Measurements from ENCODE around the gene TAGLN2.

Gene TAGLN2

DNA sequence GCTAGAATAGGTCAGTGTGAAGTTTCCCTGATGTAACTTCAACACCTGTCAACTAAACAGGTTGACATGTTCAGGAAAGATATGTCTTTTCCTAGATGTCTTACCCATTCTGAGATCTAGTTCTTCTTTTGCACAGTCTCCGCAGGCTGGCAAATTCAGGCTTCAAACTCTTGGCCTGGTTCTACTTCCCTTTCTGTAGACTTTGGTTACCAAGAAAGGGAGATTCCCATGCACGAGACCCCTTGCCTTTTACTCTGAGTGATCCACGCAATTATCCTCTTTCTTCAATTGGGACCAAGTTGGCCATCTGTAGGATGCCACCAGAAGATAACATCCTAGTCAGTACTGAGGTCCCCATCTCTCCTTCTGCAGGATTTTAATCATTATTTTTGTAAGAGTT lies 27.3 kb downstream of the TAGLN2 start:
- DNase-seq: no peak

DNA sequence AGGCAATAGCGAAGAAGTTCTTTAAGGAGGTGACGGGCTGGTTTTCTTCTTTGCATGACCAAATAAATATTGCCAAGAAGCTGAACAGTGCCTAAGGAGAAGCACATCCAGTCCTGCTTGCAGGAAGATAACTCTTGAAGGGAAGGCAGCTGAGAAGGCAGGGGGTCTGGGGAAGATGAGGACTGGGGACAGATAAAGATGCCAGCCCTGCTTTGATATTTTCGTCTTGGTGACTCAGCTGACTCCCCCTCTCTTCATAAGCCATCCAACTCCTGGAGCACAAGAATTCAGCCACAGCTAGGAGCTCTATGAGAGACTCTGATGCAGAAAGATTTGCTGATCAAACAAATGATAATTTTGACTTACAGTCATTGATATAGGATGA lies 28.8 kb downstream of the TAGLN2 start:
- DNase-seq: no peak

DNA sequence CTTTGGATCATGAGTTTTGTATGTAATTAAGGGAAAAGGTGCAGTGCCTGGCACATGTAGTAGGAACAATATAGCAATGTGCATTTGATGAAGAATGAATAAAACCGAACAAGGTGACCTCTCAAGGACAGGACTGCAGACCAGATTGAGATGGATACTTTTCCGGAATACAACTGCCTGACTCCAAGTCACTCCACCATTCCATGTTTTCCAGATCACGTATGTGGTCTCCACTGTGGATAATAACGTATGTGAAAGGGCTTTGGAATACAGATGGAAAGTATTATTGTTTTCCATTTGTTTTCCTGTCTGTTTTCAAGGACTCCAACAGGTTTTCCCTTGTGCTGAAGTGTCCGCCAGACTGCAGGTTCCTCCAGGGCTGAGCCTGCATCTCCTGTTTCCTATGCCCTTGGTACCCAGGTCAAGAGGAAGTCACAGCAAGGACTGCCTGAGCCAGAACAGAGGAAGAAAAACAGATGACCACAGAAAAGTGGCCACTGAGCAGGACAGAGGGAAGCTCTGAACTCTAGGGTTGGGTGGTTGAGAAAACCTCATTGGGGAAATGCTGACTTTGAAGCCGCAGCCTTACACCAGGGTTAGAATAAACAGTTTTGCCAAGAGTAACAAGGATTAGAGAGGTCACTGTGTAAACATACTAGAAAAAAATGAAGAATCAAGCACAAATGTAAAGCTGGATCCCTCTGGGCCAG lies 29.3 kb downstream of the TAGLN2 start:
- DNase-seq: no peak

DNA sequence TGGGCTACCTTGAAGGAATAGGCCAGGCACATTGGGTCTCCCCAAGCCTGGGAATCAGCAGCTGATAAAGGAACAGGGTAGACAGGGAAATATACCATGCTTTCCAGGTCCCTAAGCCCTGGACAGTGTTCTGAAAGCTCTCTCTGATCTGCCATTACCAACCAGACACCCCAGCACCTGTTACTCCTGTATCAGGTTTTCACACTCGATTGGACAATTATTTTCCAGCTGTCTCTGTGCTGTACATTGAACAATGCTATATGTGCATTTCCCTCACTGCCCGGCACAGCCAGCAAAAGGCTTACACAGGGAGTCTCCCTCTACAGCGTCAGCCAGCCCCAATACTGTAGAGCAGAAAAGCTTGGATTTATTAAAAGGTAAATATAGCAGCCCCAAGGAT lies 30.0 kb downstream of the TAGLN2 start:
- no peak for DNase-seq

DNA sequence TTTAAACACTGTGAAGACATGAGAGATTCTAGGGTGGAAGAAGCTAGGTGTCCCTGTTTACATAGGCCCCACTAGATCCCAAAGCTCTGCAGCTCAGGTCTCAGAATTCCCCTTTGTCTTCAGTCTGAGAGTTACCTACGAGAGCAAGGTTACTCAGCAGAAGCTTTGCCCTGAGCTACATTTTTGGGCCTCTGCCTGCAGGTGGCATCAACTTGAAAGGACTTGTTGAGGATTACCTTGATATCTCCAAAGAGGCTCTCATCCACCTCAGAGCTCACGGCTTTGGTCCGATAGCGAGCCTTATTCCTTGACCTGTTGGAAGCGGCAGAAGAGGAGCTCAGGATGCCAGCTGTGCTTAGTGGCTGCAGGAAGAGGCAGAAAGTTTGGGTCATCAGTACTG lies 32.4 kb downstream of the TAGLN2 start:
- no peak for DNase-seq

DNA sequence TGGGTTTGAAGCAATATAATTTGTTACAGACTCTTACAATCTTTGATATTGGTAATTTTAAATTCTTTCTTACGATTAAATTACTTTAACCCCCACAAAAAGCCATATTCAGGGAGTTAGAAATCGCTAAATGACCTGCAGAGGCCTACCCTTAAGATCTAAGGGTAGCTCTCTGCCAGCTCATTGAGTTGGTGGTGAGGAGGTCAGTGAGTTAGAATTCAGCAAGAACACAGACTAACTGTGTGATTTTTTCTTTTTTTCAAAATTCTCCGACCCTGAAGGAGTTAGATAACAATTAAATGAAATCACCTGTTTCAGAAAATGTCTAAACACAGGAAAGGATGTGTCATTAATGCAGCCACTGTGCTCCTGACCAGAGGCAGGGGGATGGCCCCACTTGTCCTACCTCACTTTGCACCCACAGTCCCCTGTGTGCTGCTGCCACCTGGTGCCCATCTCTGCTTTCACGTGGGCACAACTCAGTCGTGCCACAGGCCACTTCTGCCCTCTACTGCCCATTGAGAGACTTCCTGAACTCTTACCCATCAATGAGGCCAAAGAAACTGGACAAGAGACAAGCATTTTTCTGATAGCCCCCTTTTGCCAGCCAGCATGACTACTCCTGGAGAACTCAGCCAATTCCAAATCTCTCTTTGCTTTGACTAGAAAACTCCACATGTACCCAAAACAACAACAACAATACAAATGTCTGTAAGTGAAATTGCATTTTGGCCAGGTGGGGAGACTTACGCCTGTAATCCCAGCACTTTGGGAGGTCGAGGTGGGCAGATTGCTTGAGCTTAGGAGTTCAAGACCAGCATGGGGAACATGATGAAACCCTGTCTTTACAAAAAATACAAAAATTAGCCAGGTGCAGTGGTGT lies 33.8 kb downstream of the TAGLN2 start:
- DNase-seq: peak; percentile 30

DNA sequence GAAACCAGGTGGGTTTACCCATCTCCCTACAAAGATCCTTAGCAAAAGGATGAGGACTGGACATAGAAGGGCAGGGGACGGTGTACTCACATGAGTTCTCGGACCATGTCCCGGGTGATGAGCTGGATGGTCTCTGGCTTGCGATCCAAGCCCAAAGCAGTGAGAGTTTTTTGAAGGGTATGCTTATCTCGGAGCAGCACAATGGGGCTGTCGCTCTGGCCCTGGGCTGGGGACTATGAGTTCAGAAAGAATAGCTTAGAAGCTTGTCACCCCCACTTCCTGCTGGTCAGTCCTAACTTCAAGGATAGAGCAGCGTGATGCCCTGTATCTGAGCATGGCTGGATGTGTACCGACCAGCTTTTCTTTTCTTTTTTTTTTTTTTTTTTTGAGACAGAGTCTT lies 34.9 kb downstream of the TAGLN2 start:
- no peak for DNase-seq

DNA sequence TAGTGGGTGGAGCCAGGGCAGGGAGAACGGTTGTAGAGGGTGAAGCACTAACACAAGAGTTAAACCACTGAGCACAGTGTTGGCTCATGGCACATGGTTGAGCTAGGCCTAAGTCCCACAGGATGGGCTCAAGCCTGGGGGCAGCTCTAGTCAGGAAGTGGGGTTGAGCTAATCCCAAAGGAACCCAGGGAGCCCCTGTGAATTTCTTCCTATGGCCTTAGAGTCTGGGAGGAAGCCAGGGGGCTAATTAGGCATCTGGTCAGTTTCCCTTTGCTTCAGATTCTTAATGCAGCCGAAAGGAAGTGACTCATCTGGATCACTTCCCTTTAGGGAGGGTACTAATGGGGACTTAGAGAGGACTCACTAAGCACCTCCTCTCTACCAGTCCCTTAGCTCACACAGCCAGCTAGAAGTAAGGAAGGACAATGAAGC lies 35.5 kb downstream of the TAGLN2 start:
- DNase-seq: no peak

DNA sequence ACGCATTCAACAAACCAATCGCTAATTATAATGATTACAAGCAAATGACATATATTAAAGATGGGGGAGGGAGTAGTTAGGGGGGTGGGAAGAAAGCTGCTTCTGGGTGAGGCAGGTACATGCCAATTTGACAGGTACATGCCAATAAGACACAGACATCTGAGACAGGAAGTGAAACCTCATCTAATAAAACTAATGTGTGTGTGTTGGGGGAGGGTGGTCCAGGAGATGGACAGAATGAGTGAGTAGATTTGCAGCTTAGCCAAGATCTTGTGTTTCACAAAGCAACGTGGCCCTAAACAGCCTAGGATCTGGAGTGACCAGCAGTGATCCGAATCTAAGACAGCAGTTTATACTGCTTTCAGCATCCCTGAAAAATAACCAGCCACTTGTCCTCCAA lies 36.1 kb downstream of the TAGLN2 start:
- DNase-seq: no peak

DNA sequence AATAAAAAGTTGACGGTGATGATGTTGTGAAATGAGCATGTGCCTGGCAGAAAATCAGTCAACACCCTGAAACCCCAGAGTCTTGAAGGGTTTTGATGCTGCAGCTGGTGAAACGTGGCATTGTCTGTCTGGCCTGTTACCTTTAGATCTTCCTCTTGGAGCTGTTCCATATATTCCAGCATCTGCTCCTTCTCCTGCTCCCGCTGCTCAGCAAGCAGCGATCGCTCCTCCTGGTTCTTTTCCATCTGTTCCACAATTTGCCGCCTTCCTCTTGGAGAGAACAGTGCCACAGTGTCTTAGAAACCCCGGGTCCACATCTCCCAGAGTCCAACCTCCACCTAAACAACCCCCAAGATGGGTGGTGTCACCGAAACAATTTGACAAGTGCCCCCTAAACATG lies 41.0 kb downstream of the TAGLN2 start:
- DNase-seq: no peak

DNA sequence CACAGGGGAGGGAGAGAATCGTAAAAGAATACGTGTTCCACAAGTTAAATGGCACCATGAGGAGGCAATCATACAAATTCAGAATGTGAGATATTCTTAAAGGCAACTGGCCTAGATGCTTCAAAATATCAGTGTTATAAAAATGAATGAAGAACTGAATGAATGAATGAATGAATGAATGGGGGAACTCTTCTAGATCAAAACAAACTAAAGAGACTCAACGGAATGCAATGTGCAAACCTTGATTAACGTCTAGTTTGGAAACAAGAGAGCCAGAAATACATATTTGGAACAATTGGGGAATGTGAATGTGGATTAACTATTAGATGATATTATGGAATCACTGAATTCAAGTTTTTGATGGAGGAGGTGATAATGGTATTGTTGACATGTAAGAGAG lies 42.2 kb downstream of the TAGLN2 start:
- DNase-seq: no peak

DNA sequence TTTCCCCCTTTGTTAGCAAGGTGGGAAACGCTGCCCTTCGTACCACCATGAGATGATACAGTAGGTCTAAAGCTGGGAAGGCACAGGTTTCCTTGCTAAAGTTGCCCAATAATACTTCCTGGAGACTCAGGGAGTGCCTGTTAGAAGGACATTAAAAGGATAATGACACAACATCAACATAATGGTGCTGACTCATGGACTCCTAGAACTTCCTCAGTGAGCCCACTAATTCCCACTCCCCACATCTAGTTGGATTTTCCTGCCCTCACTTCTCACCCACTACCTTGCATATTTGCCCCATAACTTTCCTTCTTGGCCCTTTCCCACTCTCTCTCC lies 42.8 kb downstream of the TAGLN2 start:
- DNase-seq: no peak

DNA sequence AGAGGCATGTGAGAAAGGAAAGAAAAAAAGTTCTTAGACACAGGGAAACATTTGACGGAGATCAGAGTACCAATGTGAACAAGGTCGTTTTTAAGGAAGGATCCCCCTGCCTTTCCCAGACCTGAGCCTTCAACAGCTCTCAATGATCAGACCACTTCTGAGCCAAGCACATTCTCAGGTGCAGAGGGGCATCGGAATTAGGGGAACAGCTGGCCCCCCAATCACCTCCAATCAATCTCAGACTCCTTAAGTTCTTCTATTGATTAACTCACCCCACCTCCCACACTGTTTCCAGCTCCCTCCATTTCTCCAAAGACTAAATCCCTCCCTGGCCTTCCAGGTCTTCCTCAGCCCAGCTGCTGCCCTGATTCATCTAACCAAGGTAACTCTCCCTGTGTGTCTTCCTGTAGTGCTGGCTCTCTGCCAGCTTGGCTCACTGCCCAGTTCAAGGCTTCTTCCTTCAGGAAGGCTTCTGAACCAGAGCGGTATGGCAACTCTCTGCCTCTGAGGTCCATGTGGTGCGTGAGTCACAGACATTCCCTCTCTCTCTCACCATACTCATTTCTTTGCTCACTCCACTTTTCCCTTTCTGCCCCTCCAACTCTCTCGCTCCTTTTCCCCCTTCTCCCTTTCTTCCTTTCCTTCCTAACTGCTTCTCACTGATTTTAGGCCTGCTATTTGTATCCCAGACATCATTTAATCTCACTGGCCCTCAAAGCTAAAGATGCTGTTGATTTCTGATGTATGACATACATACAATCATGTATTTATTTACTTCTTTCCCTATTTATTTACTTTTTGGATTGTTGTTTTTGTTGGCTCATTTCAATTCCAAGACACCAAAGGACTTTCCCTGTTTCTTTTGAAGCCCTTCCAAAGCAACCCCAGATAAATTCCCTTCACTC lies 43.4 kb downstream of the TAGLN2 start:
- no peak for DNase-seq

DNA sequence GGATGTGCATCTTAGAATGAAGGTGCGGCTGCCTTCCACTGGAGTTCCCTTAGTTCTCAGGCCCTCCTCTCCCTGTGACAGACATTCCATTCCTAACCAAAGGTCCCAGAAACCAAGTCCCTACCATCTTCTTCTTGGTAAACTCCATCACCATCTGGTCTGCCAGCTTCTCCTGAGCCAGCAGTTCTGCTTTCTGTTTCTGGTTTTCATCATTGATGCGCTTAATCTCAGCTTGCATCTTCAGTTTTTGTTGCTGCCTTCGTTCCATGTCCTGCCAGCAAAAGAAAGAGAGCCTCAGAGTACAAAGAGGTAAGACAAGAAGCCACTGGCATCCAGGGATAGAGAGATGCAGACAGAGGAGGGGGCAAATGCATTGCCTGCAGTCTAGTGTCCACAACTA lies 44.9 kb downstream of the TAGLN2 start:
- no peak for DNase-seq

DNA sequence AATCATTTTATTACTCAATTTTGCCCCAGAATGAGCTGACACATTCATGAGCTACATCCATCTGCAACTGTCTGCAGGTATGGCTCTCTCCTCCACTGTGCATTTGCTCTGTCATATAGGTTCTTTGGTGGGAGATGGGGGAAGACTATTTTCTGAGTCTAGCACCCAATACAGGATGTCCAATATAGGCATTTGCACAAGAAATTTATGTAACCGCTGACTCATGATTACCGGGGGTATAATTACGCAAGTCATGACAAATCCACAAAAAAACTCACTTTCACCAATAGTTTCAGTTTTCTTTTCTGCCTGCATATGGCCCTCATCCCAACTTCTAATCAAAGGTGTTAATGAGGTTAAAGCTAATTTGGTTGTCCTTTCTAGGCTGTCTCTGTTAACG lies 45.3 kb downstream of the TAGLN2 start:
- DNase-seq: no peak

DNA sequence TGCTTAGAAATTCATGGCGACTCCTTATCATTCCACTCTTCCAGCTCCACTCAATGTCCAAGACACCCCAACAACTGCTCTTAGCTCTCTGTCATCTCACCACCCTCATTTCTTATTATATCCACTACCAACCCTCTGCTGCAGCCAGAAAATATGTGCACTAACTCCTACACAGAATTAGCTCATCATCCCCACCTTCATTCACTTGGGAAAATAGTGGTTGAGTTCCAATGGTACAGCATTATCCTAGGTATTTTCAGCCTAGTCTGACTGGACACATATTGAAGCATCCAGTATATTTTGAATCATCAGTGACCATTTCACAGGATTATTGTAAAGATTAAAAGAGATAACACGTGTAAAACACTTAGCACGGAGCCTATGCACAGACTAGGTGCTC lies 46.2 kb downstream of the TAGLN2 start:
- DNase-seq: no peak

DNA sequence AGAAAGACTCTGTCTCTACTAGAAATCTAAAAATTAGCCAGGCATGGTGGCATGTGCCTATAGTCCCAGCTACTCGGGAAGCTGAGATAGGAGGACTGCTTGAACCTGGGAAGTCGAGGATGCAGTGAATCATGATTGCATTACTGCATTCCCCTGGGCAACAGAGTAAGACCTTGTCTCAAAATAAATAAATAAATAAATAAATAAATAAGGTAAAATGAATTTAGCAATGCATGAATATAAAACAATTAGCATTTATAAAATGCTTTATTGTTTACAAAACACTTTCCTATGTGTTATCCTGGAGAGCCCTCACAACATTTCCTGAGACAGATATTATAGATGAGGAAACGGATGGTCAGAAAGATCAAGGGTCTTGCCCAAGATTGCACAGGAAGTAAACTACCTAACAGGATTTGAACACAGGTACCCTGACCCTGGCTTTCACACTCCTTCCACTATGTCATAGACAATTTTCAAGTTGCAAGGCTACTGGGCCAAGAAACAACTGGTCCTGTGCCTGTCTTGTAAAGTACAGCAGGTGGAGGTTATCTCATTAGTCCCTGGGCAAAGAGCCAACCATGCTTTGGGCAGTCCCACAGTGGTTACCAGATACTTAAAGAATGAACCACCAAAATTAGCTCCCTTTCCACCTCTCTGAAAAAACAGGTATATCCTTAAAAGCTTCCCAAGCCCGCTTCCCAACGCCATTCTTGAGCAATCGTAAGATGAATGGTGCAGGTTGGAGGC lies 47.4 kb downstream of the TAGLN2 start:
- DNase-seq: no peak

DNA sequence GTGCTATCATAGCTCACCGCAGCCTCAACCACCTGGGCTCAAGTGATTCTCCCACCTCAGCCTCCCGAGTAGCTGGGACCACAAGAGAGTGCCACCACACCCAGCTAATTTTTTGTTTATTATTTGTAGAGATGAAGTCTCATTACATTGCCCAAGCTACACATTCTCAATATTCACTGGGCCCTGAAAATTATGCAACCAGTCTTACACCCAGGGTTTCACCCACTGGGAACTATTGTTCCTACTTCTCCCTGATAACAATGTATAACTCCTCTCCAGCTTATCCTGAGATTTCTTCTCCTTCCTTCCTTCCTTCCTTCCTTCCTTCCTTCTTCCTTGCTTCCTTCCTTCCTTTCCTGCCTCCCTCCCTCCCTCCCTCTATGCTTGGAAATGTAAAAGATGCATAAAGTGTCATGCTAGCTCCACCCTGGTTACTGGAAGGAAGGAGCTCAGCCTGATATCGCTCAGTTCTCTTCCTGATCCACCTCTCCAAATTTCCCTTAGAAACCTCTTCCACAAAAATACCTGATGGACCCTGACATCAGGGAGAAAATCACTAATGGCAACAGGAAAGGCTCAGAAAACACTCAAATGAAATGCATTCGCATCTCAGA lies 51.7 kb downstream of the TAGLN2 start:
- no peak for DNase-seq

DNA sequence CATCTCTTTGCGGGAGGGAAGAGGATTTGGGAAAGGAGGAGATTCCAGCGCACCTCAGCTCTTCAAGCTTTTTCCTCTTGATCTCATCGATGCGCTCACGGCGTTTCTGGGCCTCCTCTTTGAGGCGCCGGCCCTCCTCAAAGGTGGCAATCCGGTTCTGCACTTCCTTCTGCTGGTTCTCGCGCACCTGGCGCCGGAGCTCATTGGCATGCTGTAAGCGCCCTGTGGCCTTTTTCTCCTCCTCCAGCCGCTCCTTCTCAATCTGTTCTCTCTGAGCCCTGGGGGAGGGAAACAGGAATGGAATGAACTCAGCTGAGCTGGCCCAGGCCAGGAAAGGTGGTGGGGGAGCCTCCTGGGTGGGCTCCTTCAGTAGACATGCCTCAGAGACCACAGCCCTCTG lies 52.4 kb downstream of the TAGLN2 start:
- no peak for DNase-seq

DNA sequence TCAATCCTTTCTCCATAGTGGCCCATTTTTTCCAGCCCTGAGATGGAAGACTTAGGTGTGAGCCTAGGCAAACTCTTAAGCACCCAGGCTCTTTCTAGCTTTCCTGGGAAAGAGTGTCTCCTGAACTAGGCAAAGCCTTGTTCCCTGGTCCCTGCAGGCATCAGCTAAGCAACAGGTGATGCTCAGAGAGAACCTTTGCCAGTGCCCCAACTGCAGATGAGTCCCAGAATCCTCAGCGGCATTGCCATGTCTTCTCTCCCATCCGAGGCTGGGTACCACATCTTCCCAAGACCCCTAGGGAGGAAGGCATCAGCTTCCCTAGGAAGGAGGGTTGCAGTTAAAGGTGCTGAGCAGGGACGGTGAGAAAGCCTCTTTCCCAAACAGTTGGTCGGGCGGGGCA lies 54.6 kb downstream of the TAGLN2 start:
- no peak for DNase-seq

DNA sequence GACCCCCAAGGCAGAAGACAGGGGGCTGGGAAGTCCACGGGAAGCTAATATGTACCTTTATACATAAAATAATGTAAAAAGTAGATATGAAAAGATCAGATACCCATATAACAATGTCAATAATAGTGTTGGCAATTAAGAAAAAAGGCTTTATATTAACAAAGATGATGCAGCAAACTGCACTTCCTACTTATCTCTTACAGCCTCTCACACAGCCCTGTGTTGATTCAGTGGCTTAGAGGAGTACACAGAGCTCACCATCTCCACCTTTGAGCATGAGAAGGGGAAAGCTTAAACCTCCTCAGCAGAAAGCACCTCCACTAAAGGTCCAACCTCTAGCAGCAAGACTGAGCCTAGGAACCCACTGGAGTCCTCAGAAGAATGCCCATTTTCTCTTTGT lies 55.7 kb downstream of the TAGLN2 start:
- no peak for DNase-seq

DNA sequence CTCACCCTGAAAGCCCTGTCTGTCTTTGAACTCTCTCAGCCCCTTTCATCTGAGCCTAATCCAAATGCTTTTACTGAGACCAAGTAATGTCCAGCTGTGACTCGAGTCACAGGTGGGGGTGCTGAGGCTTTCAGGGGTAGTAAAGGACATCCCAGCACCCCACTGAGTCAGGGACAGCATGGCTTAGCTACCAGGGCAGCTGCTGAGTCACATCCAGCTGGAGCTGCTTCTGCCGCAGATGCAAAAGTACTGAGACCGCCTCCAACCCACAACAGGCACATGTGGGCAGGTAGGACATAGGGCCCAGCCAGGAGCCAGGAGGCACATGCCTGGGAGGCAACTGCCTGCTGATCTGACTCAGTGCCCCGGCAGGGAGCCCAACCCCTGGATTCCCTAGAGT lies 56.1 kb downstream of the TAGLN2 start:
- no peak for DNase-seq

Measured in activated gamma-delta T cell (primary cell).